SK-N-SH (cell line): ENCODE measurements around the gene SGO2. TPM values are rescaled to one million over a fixed set of nuclear protein-coding genes. Genes with fewer than 3 reads are reported as not detected.
A peak's percentile ranks its signal among the peaks of the same experiment; 100 is the strongest.
"Not testable (repeated sequence)": the region's sequence is repeated elsewhere in the genome, so short reads cannot be mapped to it uniquely, and the experiment has no call there.

Experiments used
- CTCF ChIA-PET: fragments of 300-600, 350-600 bp; formaldehyde crosslinking; extraction: SDS; loops from one replicate; lab custom pipeline; 2021; lab: Yijun Ruan, JAX
- POLR2A ChIA-PET: fragments of 350-600 bp; sonication (Branson Sonifier 250); formaldehyde crosslinking; extraction: SDS; loops from one replicate; lab custom pipeline; 2020; ENCODE audit warnings: antibody characterized with exemption, inconsistent platforms; lab: Yijun Ruan, JAX
- DNase-seq: peaks from one replicate; pipeline ENCODE4 v3.0.0; 2012
- H2AFZ ChIP-seq: fragments of 200-600 bp; sonication (generic); 2 replicates; pipeline ENCODE4 v1.8.1; 2016; ENCODE audit warnings: antibody characterized with exemption, mild to moderate bottlenecking, low read depth
- H3F3A ChIP-seq: fragments of 200-600 bp; sonication (generic); replicated peaks from 2 replicates; pipeline ENCODE3; 2016; ENCODE audit warnings: antibody characterized with exemption, mild to moderate bottlenecking; ENCODE audit not compliant: insufficient read depth
- H3K27ac ChIP-seq, 2 experiments: fragments of 200-500 bp in 1 of 2; fragments of 200-600 bp in 1 of 2; sonication (Bioruptor generic) in 1 of 2; sonication (generic), shearing (Covaris generic) in 1 of 2; 2 replicates each; pipeline versions ENCODE4 v1.5.1 to v1.6.1; 2014 to 2016; ENCODE audit warnings: low read depth in 2 of 2, inconsistent platforms in 1 of 2, low read length in 1 of 2, mild to moderate bottlenecking in 1 of 2, mixed read lengths in 1 of 2
- H3K27me3 ChIP-seq: fragments of 200-600 bp; sonication (generic), shearing (Covaris generic); 2 replicates; pipeline ENCODE4 v1.6.1; 2016; ENCODE audit warnings: mixed run types; ENCODE audit not compliant: insufficient read depth
- H3K36me3 ChIP-seq, 2 experiments: fragments of 200-500 bp in 1 of 2; fragments of 200-600 bp in 1 of 2; sonication (Bioruptor generic) in 1 of 2; sonication (generic) in 1 of 2; replicated peaks in 1 of 2; 2 replicates each; pipeline versions ENCODE3 to v1.5.1; 2014 to 2016; ENCODE audit warnings: low read length in 1 of 2, mild to moderate bottlenecking in 1 of 2; ENCODE audit not compliant: insufficient read depth in 2 of 2, control insufficient read depth in 1 of 2
- H3K4me1 ChIP-seq, 2 experiments: fragments of 200-500 bp in 1 of 2; fragments of 200-600 bp in 1 of 2; sonication (Bioruptor generic) in 1 of 2; sonication (generic), shearing (Covaris generic) in 1 of 2; 2 replicates each; pipeline versions ENCODE4 v1.5.1 to v1.6.1; 2014 to 2016; ENCODE audit warnings: low read depth in 1 of 2, low read length in 1 of 2, mixed run types in 1 of 2; ENCODE audit not compliant: insufficient read depth in 2 of 2, control insufficient read depth in 1 of 2
- H3K4me2 ChIP-seq: fragments of 200-600 bp; sonication (generic), shearing (Covaris generic); 2 replicates; pipeline ENCODE4 v1.6.1; 2017; ENCODE audit warnings: mixed run types
- H3K4me3 ChIP-seq, 2 experiments: fragments of 200-500 bp in 1 of 2; fragments of 200-600 bp in 1 of 2; sonication (Bioruptor generic) in 1 of 2; sonication (generic), shearing (Covaris generic) in 1 of 2; 2 replicates each; pipeline versions ENCODE4 v1.5.1 to v1.8.1; 2014 to 2016; ENCODE audit warnings: low read depth in 2 of 2, inconsistent platforms in 1 of 2, low read length in 1 of 2, mild to moderate bottlenecking in 1 of 2, mixed read lengths in 1 of 2, moderate library complexity in 1 of 2
- H3K79me2 ChIP-seq: fragments of 200-600 bp; sonication (generic); 2 replicates; pipeline ENCODE4 v1.8.1; 2017; ENCODE audit warnings: mild to moderate bottlenecking; ENCODE audit not compliant: insufficient read depth
- H3K9ac ChIP-seq: fragments of 200-600 bp; sonication (generic); 2 replicates; pipeline ENCODE4 v1.6.1; 2017; ENCODE audit warnings: mixed run types
- H3K9me2 ChIP-seq: fragments of 200-600 bp; sonication (generic); 2 replicates; pipeline ENCODE4 v1.6.1; 2017; ENCODE audit warnings: mixed run types
- H3K9me3 ChIP-seq: fragments of 200-600 bp; sonication (generic); 2 replicates; pipeline ENCODE4 v1.6.1; 2017; ENCODE audit warnings: mixed run types, mild to moderate bottlenecking, moderate library complexity
- H4K20me1 ChIP-seq: fragments of 200-600 bp; sonication (generic); 2 replicates; pipeline ENCODE4 v1.6.1; 2017; ENCODE audit warnings: mild to moderate bottlenecking, mixed run types; ENCODE audit not compliant: insufficient read depth
- FOSL2 ChIP-seq: IDR thresholded peaks from 2 replicates; pipeline ENCODE4 v1.4.0; 2012; ENCODE audit warnings: low read depth, mild to moderate bottlenecking, moderate library complexity, borderline replicate concordance
- RCOR1 ChIP-seq: fragments of 150-350 bp; IDR thresholded peaks from 2 replicates; pipeline ENCODE4 v1.6.1; 2017; ENCODE audit warnings: antibody characterized with exemption, low read length
- RFX5 ChIP-seq: IDR thresholded peaks from 2 replicates; pipeline ENCODE4 v1.6.1; 2012; ENCODE audit warnings: mild to moderate bottlenecking, improper control_type of control experiment, low read length
- SIN3A ChIP-seq: IDR thresholded peaks from 2 replicates; pipeline ENCODE4 v1.6.1; 2012; ENCODE audit warnings: low read depth, mild to moderate bottlenecking, low read length, moderate library complexity, borderline replicate concordance
- TCF12 ChIP-seq: IDR thresholded peaks from 2 replicates; pipeline ENCODE4 v1.4.0; 2012
- WGBS: methylation state at CpG from one replicate; pipeline ENCODE4 v1.1.6; 2017; ENCODE audit warnings: low lambda C conversion rate; 5-methylcytosine and 5-hydroxymethylcytosine counted together
- polyA plus RNA-seq, 3 experiments: library from polyadenylated mRNA; depleted of rRNA; stranded (reverse); fragments of >200 nt; gene quantifications; 2 replicates each; pipeline ENCODE4 v1.2.3, GENCODE V29; 2012
- TF ChIP-seq, protein P1 (sequence below): IDR thresholded peaks from 2 replicates; pipeline ENCODE4 v1.4.0; 2012; ENCODE audit warnings: low read depth, borderline replicate concordance
- TF ChIP-seq, protein P2 (sequence below): IDR thresholded peaks from 2 replicates; pipeline ENCODE4; 2012
- TF ChIP-seq, protein P3 (sequence below): fragments of 150-350 bp; IDR thresholded peaks from 2 replicates; pipeline ENCODE4 v1.6.1; 2017; ENCODE audit warnings: antibody characterized with exemption, low read length, low read depth, borderline replicate concordance
- TF ChIP-seq, protein P4 (sequence below): IDR thresholded peaks from 2 replicates; pipeline ENCODE4 v1.4.0; 2012; ENCODE audit warnings: low read depth

Gene SGO2
- polyA plus RNA-seq, 1 of the 3 experiments (the other 2 are of a cell fraction), result 2.8 TPM

DNA sequence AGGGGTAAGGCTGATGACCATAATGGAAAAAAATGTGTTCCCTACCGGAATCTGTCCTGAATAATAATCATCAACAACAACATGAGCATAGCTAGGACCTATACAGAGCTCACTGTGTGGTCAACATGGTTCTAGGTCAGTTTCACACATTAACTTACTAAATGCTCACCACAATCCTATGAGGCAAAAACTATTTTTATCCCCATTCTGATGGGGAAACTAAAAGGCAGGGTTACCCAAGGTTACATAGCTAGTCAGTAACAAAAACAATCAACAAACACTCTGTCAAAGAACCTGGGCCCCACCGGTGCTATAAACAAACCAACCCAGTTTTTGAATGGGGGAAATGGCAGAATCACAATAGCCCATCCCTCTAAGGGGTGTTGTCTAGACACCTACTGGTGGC lies 100.0 kb downstream of the SGO2 start (continued):
- no peak for TF ChIP-seq RCOR1
- no peak; the same call in 1 of the 2 replicates for TF ChIP-seq TCF12
- TF ChIP-seq, protein P1, sequence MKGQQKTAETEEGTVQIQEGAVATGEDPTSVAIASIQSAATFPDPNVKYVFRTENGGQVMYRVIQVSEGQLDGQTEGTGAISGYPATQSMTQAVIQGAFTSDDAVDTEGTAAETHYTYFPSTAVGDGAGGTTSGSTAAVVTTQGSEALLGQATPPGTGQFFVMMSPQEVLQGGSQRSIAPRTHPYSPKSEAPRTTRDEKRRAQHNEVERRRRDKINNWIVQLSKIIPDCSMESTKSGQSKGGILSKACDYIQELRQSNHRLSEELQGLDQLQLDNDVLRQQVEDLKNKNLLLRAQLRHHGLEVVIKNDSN, result no peak
- no peak for TF ChIP-seq SIN3A
- TF ChIP-seq, protein P2, sequence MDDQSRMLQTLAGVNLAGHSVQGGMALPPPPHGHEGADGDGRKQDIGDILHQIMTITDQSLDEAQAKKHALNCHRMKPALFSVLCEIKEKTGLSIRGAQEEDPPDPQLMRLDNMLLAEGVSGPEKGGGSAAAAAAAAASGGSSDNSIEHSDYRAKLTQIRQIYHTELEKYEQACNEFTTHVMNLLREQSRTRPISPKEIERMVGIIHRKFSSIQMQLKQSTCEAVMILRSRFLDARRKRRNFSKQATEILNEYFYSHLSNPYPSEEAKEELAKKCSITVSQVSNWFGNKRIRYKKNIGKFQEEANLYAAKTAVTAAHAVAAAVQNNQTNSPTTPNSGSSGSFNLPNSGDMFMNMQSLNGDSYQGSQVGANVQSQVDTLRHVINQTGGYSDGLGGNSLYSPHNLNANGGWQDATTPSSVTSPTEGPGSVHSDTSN, result peak; percentile 72
- no peak for TF ChIP-seq RFX5

DNA sequence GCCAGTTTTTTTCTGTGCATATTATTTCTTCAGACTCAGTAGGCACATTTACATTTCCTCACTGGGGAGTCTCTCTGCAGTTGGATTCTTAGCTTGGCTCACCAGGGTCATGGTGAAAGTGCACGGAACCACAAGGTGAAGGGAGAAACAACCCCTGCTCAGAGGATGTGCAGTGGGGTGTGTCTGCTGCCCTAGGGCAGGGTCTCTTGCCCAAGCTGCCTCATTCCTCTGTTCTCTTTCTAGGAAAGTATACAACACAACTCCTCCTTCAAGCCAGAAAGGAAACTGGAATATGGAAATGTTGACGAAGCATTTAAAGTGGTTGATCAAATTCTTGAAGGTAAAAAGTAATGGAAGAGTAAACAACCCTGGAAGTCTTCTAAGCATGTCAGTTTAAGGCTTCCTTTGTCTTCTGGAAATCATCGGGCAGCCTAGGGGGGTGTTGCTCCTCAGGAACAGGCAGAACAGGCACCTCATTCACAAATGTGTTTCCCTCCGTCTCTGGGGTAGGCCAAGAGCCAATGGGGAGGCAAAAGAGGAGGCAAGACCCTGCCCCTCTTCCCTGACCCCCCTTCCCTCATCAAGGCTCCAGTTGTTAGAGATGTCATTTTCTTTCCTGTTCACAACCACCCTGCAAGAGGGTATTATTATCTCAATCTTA lies 101.2 kb downstream of the SGO2 start:
- POLR2A ChIA-PET, result no interaction called here
- Histone ChIP-seq H3K4me1 (peaks cover 2 to 25% of the 10 kb centered on the region in 2 experiments; a peak in 3 of 4 replicates), H3K4me3 (no peak overlapping the region), H3K79me2 (no peaks in the 10 kb centered on the region)
- TF ChIP-seq, protein P3, sequence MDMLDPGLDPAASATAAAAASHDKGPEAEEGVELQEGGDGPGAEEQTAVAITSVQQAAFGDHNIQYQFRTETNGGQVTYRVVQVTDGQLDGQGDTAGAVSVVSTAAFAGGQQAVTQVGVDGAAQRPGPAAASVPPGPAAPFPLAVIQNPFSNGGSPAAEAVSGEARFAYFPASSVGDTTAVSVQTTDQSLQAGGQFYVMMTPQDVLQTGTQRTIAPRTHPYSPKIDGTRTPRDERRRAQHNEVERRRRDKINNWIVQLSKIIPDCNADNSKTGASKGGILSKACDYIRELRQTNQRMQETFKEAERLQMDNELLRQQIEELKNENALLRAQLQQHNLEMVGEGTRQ, result no peak
- TF ChIP-seq, protein P4, sequence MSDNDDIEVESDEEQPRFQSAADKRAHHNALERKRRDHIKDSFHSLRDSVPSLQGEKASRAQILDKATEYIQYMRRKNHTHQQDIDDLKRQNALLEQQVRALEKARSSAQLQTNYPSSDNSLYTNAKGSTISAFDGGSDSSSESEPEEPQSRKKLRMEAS, result no peak
- TF ChIP-seq, all 33 proteins: peak for 0
- CTCF ChIA-PET, result interaction anchor here (1.3 kb wide), 1 partner anchor 118 kb away, joined by 5 read pairs; the partner anchor contains the start of gene KCTD18
- no peak for DNase-seq
- Histone ChIP-seq H3K4me2 (no peak overlapping the region), H3K27ac (no peak overlapping the region), H3K9me3 (no peaks in the 10 kb centered on the region), H3F3A (peaks cover 3% of the 10 kb centered on the region), H4K20me1 (no peaks in the 10 kb centered on the region), H2AFZ (no peak overlapping the region), H3K9me2 (no peaks in the 10 kb centered on the region), H3K27me3 (no peaks in the 10 kb centered on the region), H3K36me3 (no peaks in the 10 kb centered on the region), H3K9ac (no peak overlapping the region)
- 82% methylated on average over 4 of the region's 4 CpGs for WGBS

DNA sequence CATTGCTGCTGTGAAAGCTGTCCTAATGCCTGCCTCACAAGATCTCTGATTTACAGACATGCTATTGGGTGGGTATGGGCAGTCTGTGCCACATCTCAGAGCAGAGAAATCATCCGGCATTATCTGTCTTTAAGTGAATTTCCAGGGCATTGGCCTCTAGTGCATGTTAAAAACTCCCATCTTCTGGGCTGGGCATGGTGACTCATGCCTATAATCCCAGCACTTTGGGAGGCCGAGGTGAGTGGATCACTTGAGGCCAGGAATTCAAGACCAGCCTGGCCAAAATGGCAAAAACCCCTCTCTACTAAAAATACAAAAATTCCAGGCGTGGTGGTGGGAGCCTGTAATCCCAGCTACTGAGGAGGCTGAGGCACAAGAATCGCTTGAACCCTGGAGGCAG lies 102.5 kb downstream of the SGO2 start:
- DNase-seq, H3K9me2 ChIP-seq, H3K4me3 ChIP-seq, POLR2A ChIA-PET, H4K20me1 ChIP-seq, H3K27me3 ChIP-seq, H3K9me3 ChIP-seq, H3K27ac ChIP-seq, H3F3A ChIP-seq, H2AFZ ChIP-seq, CTCF ChIA-PET, H3K4me2 ChIP-seq, H3K79me2 ChIP-seq, H3K36me3 ChIP-seq, H3K9ac ChIP-seq: not testable (repeated sequence)
- H3K4me1 ChIP-seq, result peaks cover 2 to 25% of the 10 kb centered on the region in 2 experiments; a peak in 3 of 4 replicates
- 67% methylated on average over 4 of the region's 4 CpGs for WGBS
- TF ChIP-seq FOSL2, result peak; percentile 13; the same call in 1 of the 2 replicates
